ENCODE data around the gene HEMK1. TPM values are rescaled to one million over a fixed set of nuclear protein-coding genes. Genes with fewer than 3 reads are reported as not detected.

Gene HEMK1
- total and polyA plus RNA-seq, 2 of the 8 experiments (the other 6 are each of a cell fraction or from before 2014, with no cell fraction given): 9.7 to 10.6 TPM

- WGBS, 2 experiments (ENCODE audit: extremely low coverage in 1 of 2, insufficient coverage in 1 of 2, insufficient read length in 1 of 2, insufficient replicate concordance in 2 of 2, low coverage in 1 of 2, low lambda C conversion rate in 2 of 2, missing lambda C conversion rate in 1 of 2): 89% methylated on average over 1 of the region's 1 CpG; no CpG with 5 or more reads in 1 of the 2 experiments
- no peak overlapping the region for H4K91ac ChIP-seq (replicated peaks; ENCODE audit: insufficient read length, low read length)
- no peak overlapping the region for H3K23ac ChIP-seq (ENCODE audit: insufficient read length)
- H3K4me2 ChIP-seq (ENCODE audit: insufficient read depth in 1 of 2, low read depth in 2 of 2, low read length in 2 of 2): no peak overlapping the region
- no peak overlapping the region for H2BK12ac ChIP-seq (ENCODE audit: low read depth, low read length)
- H4K8ac ChIP-seq (ENCODE audit: extremely low read depth, insufficient read depth, low read length): no peak overlapping the region
- no peaks in the 10 kb centered on the region for H3K9me3 ChIP-seq (ENCODE audit: insufficient read depth in 2 of 2, low read depth in 1 of 2, low read length in 1 of 2)
- no peak overlapping the region for H2BK15ac ChIP-seq (ENCODE audit: low read length)
- ChIA-PET POLR2A (ENCODE audit: partially characterized antibody) (interaction anchor here (0.9 to 1.4 kb wide), 2 partner anchors 9 to 78 kb away, joined by 3 read pairs; no protein-coding TSS in a partner anchor), CTCF (ENCODE audit: partially characterized antibody) (interaction anchor here (1.2 to 46.5 kb wide), 3 partner anchors 16 to 41 kb away, joined by 5 to 863 read pairs (median 157); partner anchors contain the start of genes CISH and MAPKAPK3)
- H2BK5ac ChIP-seq (ENCODE audit: low read depth, low read length): no peak overlapping the region
- no peak overlapping the region for H3K4me3 ChIP-seq (ENCODE audit: extremely low read depth in 1 of 4, insufficient read depth in 2 of 4, low read depth in 3 of 4, low read length in 4 of 4)
- H3K23me2 ChIP-seq (ENCODE audit: low read depth, low read length): peaks cover 4% of the 10 kb centered on the region; the same call in 1 of the 2 replicates
- no peak overlapping the region for H3K14ac ChIP-seq (ENCODE audit: insufficient read length)
- DNase-seq (ENCODE audit: low read depth in 1 of 2, low spot score in 2 of 2) (no peak), FAIRE-seq (no peak)
- H3K9ac ChIP-seq (replicated peaks in 1 of 4; ENCODE audit: extremely low read depth in 1 of 4, low read depth in 3 of 4, low read length in 3 of 4): no peak overlapping the region
- no peak overlapping the region for H2BK20ac ChIP-seq (ENCODE audit: low read length)
- H4K20me1 ChIP-seq (replicated peaks in 1 of 2; ENCODE audit: control insufficient read depth in 1 of 2, insufficient read depth in 2 of 2, low read length in 2 of 2): no peaks in the 10 kb centered on the region
- H3K79me1 ChIP-seq (ENCODE audit: low read depth, low read length): no peaks in the 10 kb centered on the region; the same call in 1 of the 2 replicates
- no peak overlapping the region for H3K56ac ChIP-seq (replicated peaks; ENCODE audit: insufficient read length, low read depth, low read length)
- H3K27ac ChIP-seq (ENCODE audit: low read depth, low read length): no peak overlapping the region
- H2AK5ac ChIP-seq (ENCODE audit: low read depth, low read length): no peak overlapping the region
- H4K5ac ChIP-seq (ENCODE audit: insufficient read length, low read depth, low read length): no peak overlapping the region
- no peak overlapping the region for H3K18ac ChIP-seq (ENCODE audit: extremely low read depth, low read length)
- no peak overlapping the region for H2BK120ac ChIP-seq (replicated peaks; ENCODE audit: low read depth, low read length)
- no peak overlapping the region for H2AFZ ChIP-seq (ENCODE audit: low read length)
- H3K27me3 ChIP-seq (replicated peaks in 1 of 4; ENCODE audit: control insufficient read depth in 3 of 4, extremely low read depth in 1 of 4, insufficient read depth in 3 of 4, low read length in 3 of 4): no peaks in the 10 kb centered on the region
- no peaks in the 10 kb centered on the region for H3K4me1 ChIP-seq (replicated peaks in 1 of 4; ENCODE audit: control insufficient read depth in 3 of 4, insufficient read depth in 4 of 4, low read length in 3 of 4)
- H3K79me2 ChIP-seq (ENCODE audit: control insufficient read depth in 1 of 2, insufficient read depth in 2 of 2, low read length in 2 of 2): no peaks in the 10 kb centered on the region
- TF ChIP-seq SIX5 (IDR thresholded peaks at IDR 0.05; ENCODE audit: low read depth, low read length) (no peak), BACH1 (IDR thresholded peaks at IDR 0.05; ENCODE audit: low read length) (no peak), JUN (IDR thresholded peaks at IDR 0.05; ENCODE audit: low read depth, low read length) (no peak), PHF8 (conservative IDR thresholded peaks at IDR 0.05; ENCODE audit: low read depth, low read length) (no peak), MAFK (IDR thresholded peaks at IDR 0.05; ENCODE audit: low read depth, low read length) (no peak), TBP (IDR thresholded peaks at IDR 0.05; ENCODE audit: low read depth, low read length) (no peak), EZH2 (IDR thresholded peaks at IDR 0.05; ENCODE audit: low read depth, low read length, severe bottlenecking) (no peak), RFX5 (IDR thresholded peaks at IDR 0.05; ENCODE audit: borderline replicate concordance, low read depth, low read length) (no peak), CREB1 (IDR thresholded peaks at IDR 0.05) (no peak), GTF2F1 (IDR thresholded peaks at IDR 0.05; ENCODE audit: borderline replicate concordance, low read depth, low read length) (no peak), SP2 (IDR thresholded peaks at IDR 0.05; ENCODE audit: low read length) (no peak), EGR1 (IDR thresholded peaks at IDR 0.05; ENCODE audit: borderline replicate concordance, low read depth, low read length) (no peak), RXRA (IDR thresholded peaks at IDR 0.05; ENCODE audit: insufficient read depth, low read depth, low read length) (no peak)
- H3K36me3 ChIP-seq (ENCODE audit: control insufficient read depth in 2 of 4, insufficient read depth in 4 of 4, low read length in 3 of 4): no peaks in the 10 kb centered on the region; a peak in 1 of 8 replicates
- no peak overlapping the region for H3K4ac ChIP-seq (replicated peaks; ENCODE audit: insufficient read length, low read depth, low read length)
Measured at GRCh38 chr3:50574444-50574831, 5.1 kb downstream of the HEMK1 start.
